GM19025 (cell line): Measurements from ENCODE around the gene SHISA5.
"Not testable (repeated sequence)": the region's sequence is repeated elsewhere in the genome, so short reads cannot be mapped to it uniquely, and the experiment has no call there.

Experiments
- ATAC-seq: cut with Tn5 transposase; IDR thresholded peaks from one replicate; pipeline ENCODE4 v1.9.1; 2021; ENCODE audit warnings: mild to moderate bottlenecking, low read depth, moderate library complexity; ENCODE audit not compliant: unreplicated experiment

The SHISA5 gene

GRCh38 chr3:48504051-48504946, at the start of gene SHISA5:
TSS of gene SHISA5 (minus strand) at chr3:48504174. CDS start at chr3:48504094, 80 bp downstream.
- ATAC-seq, result no peak

- no peak for ATAC-seq
Observed at GRCh38 chr3:48553361-48553760, 49.4 kb upstream of the SHISA5 start.

- ATAC-seq, result no peak
Observed at GRCh38 chr3:48552111-48552951, 48.4 kb upstream of the SHISA5 start.

GRCh38 chr3:48551651-48552050, 47.7 kb upstream of the SHISA5 start:
- not testable (repeated sequence) for ATAC-seq

GRCh38 chr3:48548729-48549705, 45.0 kb upstream of the SHISA5 start:
- no peak for ATAC-seq

GRCh38 chr3:48548126-48548525, 44.2 kb upstream of the SHISA5 start:
- no peak for ATAC-seq

- no peak for ATAC-seq
Observed at GRCh38 chr3:48546203-48546829, 42.3 kb upstream of the SHISA5 start.

GRCh38 chr3:48544141-48544540, 40.2 kb upstream of the SHISA5 start:
- ATAC-seq, result no peak

- ATAC-seq, result no peak
Observed at GRCh38 chr3:48543271-48543866, 39.4 kb upstream of the SHISA5 start.

- ATAC-seq, result no peak
Observed at GRCh38 chr3:48538451-48538850, 34.5 kb upstream of the SHISA5 start.

- ATAC-seq, result no peak
Observed at GRCh38 chr3:48536785-48537184, 32.8 kb upstream of the SHISA5 start.

GRCh38 chr3:48536116-48536515, 32.1 kb upstream of the SHISA5 start:
- no peak for ATAC-seq

- no peak for ATAC-seq
Observed at GRCh38 chr3:48535578-48535977, 31.6 kb upstream of the SHISA5 start.

GRCh38 chr3:48532977-48533337, 29.0 kb upstream of the SHISA5 start:
- ATAC-seq, result no peak

- no peak for ATAC-seq
Observed at GRCh38 chr3:48532271-48532976, 28.4 kb upstream of the SHISA5 start.

- not testable (repeated sequence) for ATAC-seq
Observed at GRCh38 chr3:48530701-48531100, 26.7 kb upstream of the SHISA5 start.

GRCh38 chr3:48528754-48529153, 24.8 kb upstream of the SHISA5 start:
- ATAC-seq, result no peak

- no peak for ATAC-seq
Observed at GRCh38 chr3:48528048-48528447, 24.1 kb upstream of the SHISA5 start.

GRCh38 chr3:48524970-48525369, 21.0 kb upstream of the SHISA5 start:
- ATAC-seq, result no peak
